Osteocyte (in vitro differentiated cells): ENCODE measurements around the gene DNLZ. TPM values are rescaled to one million over a fixed set of nuclear protein-coding genes. Genes with fewer than 3 reads are reported as not detected.
A peak's percentile ranks its signal among the peaks of the same experiment; 100 is the strongest.

Experiments used
- DNase-seq: peaks from one replicate; pipeline ENCODE4 v3.0.0; 2021; ENCODE audit warnings: mixed read lengths; ENCODE audit not compliant: unreplicated experiment; ENCODE audit errors: extremely low spot score
- H3K27ac Mint-ChIP-seq: one replicate; pipeline ENCODE4 v1.8.0; 2021; ENCODE audit warnings: mild to moderate bottlenecking, mixed read lengths; ENCODE audit not compliant: unreplicated experiment
- H3K27me3 Mint-ChIP-seq: one replicate; pipeline ENCODE4 v1.8.0; 2021; ENCODE audit warnings: mixed read lengths; ENCODE audit not compliant: unreplicated experiment
- H3K36me3 Mint-ChIP-seq: one replicate; pipeline ENCODE4 v1.8.0; 2021; ENCODE audit warnings: mixed read lengths; ENCODE audit not compliant: unreplicated experiment
- H3K4me1 Mint-ChIP-seq: one replicate; pipeline ENCODE4 v1.8.0; 2021; ENCODE audit warnings: mixed read lengths; ENCODE audit not compliant: unreplicated experiment
- H3K4me3 Mint-ChIP-seq: one replicate; pipeline ENCODE4 v1.8.0; 2021; ENCODE audit warnings: mild to moderate bottlenecking, moderate library complexity, mixed read lengths; ENCODE audit not compliant: unreplicated experiment
- H3K9me3 Mint-ChIP-seq: one replicate; pipeline ENCODE4 v1.8.0; 2021; ENCODE audit warnings: mixed read lengths; ENCODE audit not compliant: unreplicated experiment
- total RNA-seq: library from RNA; stranded (reverse); gene quantifications from 2 replicates; pipeline ENCODE4 v1.2.1, GENCODE V29; 2021
- TF ChIP-seq, protein P1 (sequence below): fragments of 200-600 bp; sonication (generic); IDR thresholded peaks from 2 replicates; pipeline ENCODE4 v1.5.0; 2021; ENCODE audit warnings: antibody characterized with exemption, mild to moderate bottlenecking, moderate library complexity

Gene DNLZ
- total RNA-seq, 1 donor from 2014 or later, result 17.6 TPM

- Mint-ChIP-seq H3K27me3 (no peaks in the 10 kb centered on the region), H3K27ac (no peak overlapping the region), H3K9me3 (no peaks in the 10 kb centered on the region), H3K4me3 (no peak overlapping the region), H3K4me1 (peaks cover 30% of the 10 kb centered on the region), H3K36me3 (no peaks in the 10 kb centered on the region)
- TF ChIP-seq, protein P1, sequence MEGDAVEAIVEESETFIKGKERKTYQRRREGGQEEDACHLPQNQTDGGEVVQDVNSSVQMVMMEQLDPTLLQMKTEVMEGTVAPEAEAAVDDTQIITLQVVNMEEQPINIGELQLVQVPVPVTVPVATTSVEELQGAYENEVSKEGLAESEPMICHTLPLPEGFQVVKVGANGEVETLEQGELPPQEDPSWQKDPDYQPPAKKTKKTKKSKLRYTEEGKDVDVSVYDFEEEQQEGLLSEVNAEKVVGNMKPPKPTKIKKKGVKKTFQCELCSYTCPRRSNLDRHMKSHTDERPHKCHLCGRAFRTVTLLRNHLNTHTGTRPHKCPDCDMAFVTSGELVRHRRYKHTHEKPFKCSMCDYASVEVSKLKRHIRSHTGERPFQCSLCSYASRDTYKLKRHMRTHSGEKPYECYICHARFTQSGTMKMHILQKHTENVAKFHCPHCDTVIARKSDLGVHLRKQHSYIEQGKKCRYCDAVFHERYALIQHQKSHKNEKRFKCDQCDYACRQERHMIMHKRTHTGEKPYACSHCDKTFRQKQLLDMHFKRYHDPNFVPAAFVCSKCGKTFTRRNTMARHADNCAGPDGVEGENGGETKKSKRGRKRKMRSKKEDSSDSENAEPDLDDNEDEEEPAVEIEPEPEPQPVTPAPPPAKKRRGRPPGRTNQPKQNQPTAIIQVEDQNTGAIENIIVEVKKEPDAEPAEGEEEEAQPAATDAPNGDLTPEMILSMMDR, result no peak
- DNase-seq, result no peak
These were observed 20.2 kb downstream of the DNLZ start for GRCh38 chr9:136343121-136343883.

DNA sequence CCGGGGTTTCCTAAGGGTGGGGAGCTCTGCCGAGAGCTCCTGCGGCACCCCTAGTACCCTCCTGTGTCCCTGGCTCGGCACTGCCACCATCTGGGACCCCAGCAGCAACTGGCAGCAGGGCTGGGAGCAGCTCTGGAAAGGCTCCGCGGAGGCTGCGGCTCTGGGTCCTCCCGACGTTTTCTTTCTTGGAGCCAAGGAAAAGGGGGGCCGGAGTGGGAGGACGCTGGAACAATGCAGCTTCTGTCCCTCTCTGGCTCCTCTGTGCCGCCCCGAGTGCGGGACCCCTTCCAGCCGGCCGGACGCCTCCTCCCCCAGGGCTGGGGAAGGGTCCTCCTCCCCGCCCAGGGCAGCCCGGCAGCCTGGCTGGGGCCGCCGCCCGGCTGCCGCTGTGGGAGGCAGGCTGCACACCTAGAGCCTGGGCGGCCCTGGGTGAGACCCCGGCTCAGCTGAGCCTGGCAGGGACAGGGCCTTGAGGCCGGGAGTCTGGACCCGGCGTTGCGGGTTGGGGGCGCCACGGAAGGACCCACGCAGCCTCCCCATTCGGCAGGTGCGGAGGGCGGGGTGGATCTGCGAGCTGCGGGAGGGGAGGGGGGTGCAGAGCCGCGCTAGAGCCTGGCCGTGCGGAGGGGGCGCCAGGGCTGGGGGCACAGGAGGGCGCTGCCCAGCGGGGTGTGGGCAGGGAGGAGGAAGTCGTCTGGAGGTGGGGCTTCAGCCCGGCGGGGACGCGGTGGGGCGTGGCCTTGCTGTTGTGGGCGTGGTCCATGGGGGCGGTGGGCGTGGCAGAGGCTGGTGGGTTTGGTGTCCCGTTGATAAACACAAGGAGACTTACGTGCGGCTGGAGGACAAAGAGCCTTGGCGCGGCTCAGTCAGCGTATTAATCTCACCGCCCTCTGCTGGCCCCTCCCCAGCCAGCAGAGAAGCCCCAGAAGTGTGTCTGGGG, 21.1 kb downstream of the DNLZ start:
- TF ChIP-seq, protein P1, result no peak
- Mint-ChIP-seq H3K4me3 (peak overlapping the region; percentile 14), H3K27ac (no peak overlapping the region), H3K9me3 (no peaks in the 10 kb centered on the region), H3K36me3 (no peaks in the 10 kb centered on the region), H3K4me1 (peaks cover 30% of the 10 kb centered on the region), H3K27me3 (no peaks in the 10 kb centered on the region)
- no peak for DNase-seq

DNA sequence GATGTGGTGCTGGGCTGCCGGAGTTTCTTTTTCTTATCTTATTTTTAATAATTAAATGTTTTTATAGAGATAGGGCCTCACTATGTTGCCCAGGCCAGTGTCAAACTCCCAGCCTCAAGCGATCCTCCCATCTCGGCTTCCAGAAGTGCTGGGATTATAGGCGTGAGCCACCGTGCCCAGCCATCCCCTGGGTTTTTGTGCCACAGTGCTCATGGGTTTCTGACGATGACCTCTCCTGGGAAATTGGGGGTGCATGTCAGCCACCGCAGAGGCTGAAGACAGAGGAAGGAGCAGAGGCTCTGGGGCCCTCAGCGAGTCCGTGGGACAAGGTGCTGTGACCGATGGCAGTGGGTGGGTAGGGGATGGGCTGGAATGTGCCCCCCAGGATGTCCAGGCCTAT, 21.8 kb downstream of the DNLZ start:
- peaks cover 30% of the 10 kb centered on the region for H3K4me1 Mint-ChIP-seq
- no peaks in the 10 kb centered on the region for H3K36me3 Mint-ChIP-seq

DNA sequence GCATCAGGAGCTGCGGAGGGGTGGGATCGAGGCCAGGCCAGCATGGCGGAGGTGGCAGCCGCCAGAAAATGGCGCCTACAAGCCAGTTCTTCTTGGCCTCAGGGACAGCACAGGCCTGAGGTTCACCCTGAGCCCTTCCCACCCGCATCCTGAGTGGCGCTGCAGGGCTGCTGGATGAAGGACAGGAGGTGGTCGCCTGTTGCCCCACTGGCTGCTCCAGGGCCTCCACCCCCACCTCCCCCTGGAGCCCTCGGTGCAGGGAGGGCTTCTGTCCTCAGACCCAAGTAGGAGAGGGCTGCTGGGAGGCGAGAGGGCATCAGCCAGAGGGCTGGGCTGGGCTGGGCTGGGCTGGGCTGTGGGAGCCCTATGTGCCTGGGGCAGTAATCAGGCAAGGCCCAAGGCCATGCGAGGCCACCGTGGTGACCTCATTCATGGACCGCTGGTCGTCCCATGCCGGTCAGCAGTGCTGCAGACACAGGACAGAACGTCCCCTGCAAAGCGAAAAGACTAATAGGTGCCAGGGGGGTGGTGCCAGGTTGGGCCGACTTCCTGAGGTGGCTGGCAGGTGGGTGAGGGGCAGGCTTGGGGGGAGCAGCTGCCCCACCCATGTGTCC, 22.4 kb downstream of the DNLZ start:
- no peaks in the 10 kb centered on the region for H3K9me3 Mint-ChIP-seq
- TF ChIP-seq, protein P1, result no peak
- H3K4me3 Mint-ChIP-seq, result no peak overlapping the region
- no peak for DNase-seq
- H3K4me1 Mint-ChIP-seq, result peaks cover 28% of the 10 kb centered on the region
- H3K27me3 Mint-ChIP-seq, result no peaks in the 10 kb centered on the region
- no peaks in the 10 kb centered on the region for H3K36me3 Mint-ChIP-seq
- H3K27ac Mint-ChIP-seq, result no peak overlapping the region

More for the DNA sequence above, 21.8 kb downstream of the DNLZ start:
- TF ChIP-seq, protein P1, result no peak
- Mint-ChIP-seq H3K27me3 (no peaks in the 10 kb centered on the region), H3K9me3 (no peaks in the 10 kb centered on the region), H3K27ac (no peak overlapping the region), H3K4me3 (no peak overlapping the region)
- DNase-seq, result no peak
